Stomach (tissue), 9 donors: ENCODE measurements around the gene AGBL4. TPM values are rescaled to one million over a fixed set of nuclear protein-coding genes. Genes with fewer than 3 reads are reported as not detected.

ENCODE experiments used
- DNase-seq, 2 donors: peaks; one replicate each; pipeline versions ENCODE4 v3.0.0 to v3.0.0-alpha.2; 2013 to 2019
- H3K27ac ChIP-seq, 5 donors: fragments of 200-600 bp in 4 of 5; sonication (generic) in 4 of 5; one replicate each; pipeline ENCODE4 v1.5.1; 2013 to 2019; ENCODE audit warnings: mild to moderate bottlenecking in 1 of 5, moderate library complexity in 1 of 5
- H3K27me3 ChIP-seq, 3 donors: fragments of 200-600 bp; sonication (generic); one replicate each; pipeline ENCODE4 v1.5.1; 2017 to 2019; ENCODE audit warnings: mixed run types in 1 of 3
- H3K36me3 ChIP-seq, 4 donors: fragments of 200-600 bp; sonication (generic); 1 replicate in 3 of 4; 2 replicates in 1 of 4; pipeline ENCODE4 v1.5.1; 2016 to 2019
- H3K4me1 ChIP-seq, 4 donors: fragments of 200-600 bp; sonication (generic); one replicate each; pipeline ENCODE4 v1.5.1; 2016 to 2019
- H3K4me3 ChIP-seq, 4 donors: fragments of 200-600 bp; sonication (generic) in 3 of 4; one replicate each; pipeline ENCODE4 v1.5.1; 2016 to 2019; ENCODE audit warnings: mild to moderate bottlenecking in 1 of 4
- H3K9me3 ChIP-seq, 4 donors: fragments of 200-600 bp; sonication (generic); one replicate each; pipeline ENCODE4 v1.5.1; 2016 to 2019
- CTCF ChIP-seq, 7 experiments: fragments of 450-650 bp in 4 of 7; fragments of 200-600 bp in 3 of 7; sonication (generic) in 3 of 7; IDR thresholded peaks; one replicate each; pipeline ENCODE4 v1.5.1; 2016 to 2019; ENCODE audit warnings: antibody characterized with exemption in 7 of 7, control low read depth in 2 of 7, mild to moderate bottlenecking in 1 of 7
- EP300 ChIP-seq: sonication (generic); formaldehyde crosslinking; IDR thresholded peaks from one replicate; pipeline ENCODE4 v1.6.1; 2017; ENCODE audit warnings: antibody characterized with exemption
- POLR2A ChIP-seq, 4 donors: fragments of 450-650 bp; IDR thresholded peaks; one replicate each; pipeline ENCODE4 v1.6.1; 2016; ENCODE audit warnings: antibody characterized with exemption in 4 of 4, control low read depth in 2 of 4, mild to moderate bottlenecking in 1 of 4, moderate library complexity in 1 of 4
- POLR2AphosphoS5 ChIP-seq, 3 donors: sonication (generic); formaldehyde crosslinking; IDR thresholded peaks; one replicate each; pipeline ENCODE4 v1.6.1; 2016; ENCODE audit warnings: antibody characterized with exemption in 3 of 3
- WGBS, 5 donors: extraction: QIAGEN DNeasy Blood & Tissue Kit in 3 of 5; methylation state at CpG; one replicate each; pipeline versions ENCODE4 v1.1.5 to v1.1.7; 2013 to 2018; 5-methylcytosine and 5-hydroxymethylcytosine counted together
- intact Hi-C: fragments of 100-400 bp; cut with DNase I; formaldehyde crosslinking; loops from one replicate; pipeline ENCODE4 v1.15.1; 2023; ENCODE audit warnings: low total_unique reads
- polyA plus RNA-seq, 3 donors: library from polyadenylated mRNA; stranded (reverse); fragments of 200-250 nt; gene quantifications; one replicate each; pipeline ENCODE4 v1.2.3, GENCODE V29; 2013
- total RNA-seq, 5 donors: library from RNA; depleted of rRNA; stranded (reverse); fragments of >200 nt; gene quantifications; one replicate each; pipeline versions ENCODE4 v1.1.0 to v1.2.3, GENCODE V29; 2014 to 2016
- donor health status: healthy with polysubstance abuse.
- donor health status: Bipolar disorder and iron deficiency.
- donor health status: healthy.

Gene AGBL4
- total and polyA plus RNA-seq, 8 donors, result 0.92 TPM; not detected in 7

GRCh38 chr1:48726557-48727215, 1297.1 kb downstream of the AGBL4 start:
- Histone ChIP-seq H3K36me3 (peaks cover 0 to 40% (median 30%) of the 10 kb centered on the region in 4 donors), H3K27ac (no peak overlapping the region), H3K27me3 (no peaks in the 10 kb centered on the region), H3K9me3 (no peaks in the 10 kb centered on the region), H3K4me3 (no peak overlapping the region), H3K4me1 (peaks cover 0 to 5% (median 0%) of the 10 kb centered on the region in 4 donors)
- DNase-seq, result no peak
- 44 to 63% (median 56%) methylated on average over 4 of the region's 4 CpGs for WGBS, 5 donors
- intact Hi-C loops, result no loop called here
- no peak for TF ChIP-seq CTCF (IDR thresholded peaks at IDR 0.05)
- TF ChIP-seq POLR2A (IDR thresholded peaks at IDR 0.05), result no peak
- no peak for TF ChIP-seq EP300
- no peak for TF ChIP-seq POLR2AphosphoS5 (IDR thresholded peaks at IDR 0.05)

- intact Hi-C loops, result no loop called here
- no peaks in the 10 kb centered on the region for H3K9me3 ChIP-seq
- no peak for DNase-seq
- no peak for TF ChIP-seq POLR2A (IDR thresholded peaks at IDR 0.05)
- no peak for TF ChIP-seq POLR2AphosphoS5 (IDR thresholded peaks at IDR 0.05)
- TF ChIP-seq EP300, result no peak
- no peak for TF ChIP-seq CTCF (IDR thresholded peaks at IDR 0.05)
- peaks cover 0 to 34% (median 27%) of the 10 kb centered on the region in 4 donors for H3K36me3 ChIP-seq
- H3K27me3 ChIP-seq, result no peaks in the 10 kb centered on the region
- H3K4me3 ChIP-seq, result no peak overlapping the region
- peaks cover 0 to 5% (median 0%) of the 10 kb centered on the region in 4 donors for H3K4me1 ChIP-seq
- H3K27ac ChIP-seq, result no peak overlapping the region
- 94 to 99% (median 96%) methylated on average over 2 of the region's 2 CpGs for whole genome bisulfite sequencing, 5 donors
Observed at GRCh38 chr1:48726139-48726538, 1297.6 kb downstream of the AGBL4 start.

- Histone ChIP-seq H3K4me3 (no peak overlapping the region), H3K36me3 (peaks cover 0 to 30% (median 24%) of the 10 kb centered on the region in 4 donors), H3K4me1 (peaks cover 0 to 5% (median 0%) of the 10 kb centered on the region in 4 donors), H3K27ac (no peak overlapping the region), H3K27me3 (no peaks in the 10 kb centered on the region), H3K9me3 (no peaks in the 10 kb centered on the region)
- 84 to 94% (median 91%) methylated on average over 5 of the region's 5 CpGs for WGBS, 5 donors
- no peak for DNase-seq
- intact Hi-C loops, result no loop called here
- no peak for TF ChIP-seq EP300
- no peak for TF ChIP-seq CTCF (IDR thresholded peaks at IDR 0.05)
- TF ChIP-seq POLR2AphosphoS5 (IDR thresholded peaks at IDR 0.05), result no peak
- no peak for TF ChIP-seq POLR2A (IDR thresholded peaks at IDR 0.05)
Observed at GRCh38 chr1:48725341-48726046, 1298.3 kb downstream of the AGBL4 start.

- no peaks in the 10 kb centered on the region for H3K36me3 ChIP-seq
- TF ChIP-seq EP300 (no peak), POLR2AphosphoS5 (IDR thresholded peaks at IDR 0.05) (no peak), POLR2A (IDR thresholded peaks at IDR 0.05) (no peak), CTCF (IDR thresholded peaks at IDR 0.05) (no peak)
- H3K4me3 ChIP-seq, result no peak overlapping the region
- no peak overlapping the region for H3K27ac ChIP-seq
- DNase-seq, result no peak
- H3K4me1 ChIP-seq, result no peaks in the 10 kb centered on the region
- H3K27me3 ChIP-seq, result no peaks in the 10 kb centered on the region
- intact Hi-C loops, result no loop called here
- no peaks in the 10 kb centered on the region for H3K9me3 ChIP-seq
Observed at GRCh38 chr1:48720929-48721328, 1302.8 kb downstream of the AGBL4 start.
